K562 (cell line): ENCODE measurements around the gene SLC5A5. TPM values are rescaled to one million over a fixed set of nuclear protein-coding genes. Genes with fewer than 3 reads are reported as not detected.

Source experiments
- EGR1 ChIP-seq: fragments of 450-650 bp; conservative IDR thresholded peaks from 2 replicates; pipeline ENCODE4 v1.6.1; 2017; ENCODE audit warnings: mild to moderate bottlenecking
- FOXJ2 ChIP-seq: fragments of 200-800 bp; sonication (Bioruptor generic); IDR thresholded peaks from 2 replicates; pipeline ENCODE4 v1.6.1; 2016; ENCODE audit warnings: missing genetic modification characterization, missing compliant biosample characterization
- JUND ChIP-seq, 2 experiments: IDR thresholded peaks; 2 replicates in 1 of 2; 3 replicates in 1 of 2; pipeline ENCODE4 v1.6.1; 2011; ENCODE audit warnings: borderline replicate concordance in 2 of 2, low read depth in 2 of 2, low read length in 2 of 2, improper control_type of control experiment in 1 of 2, missing biosample characterization in 1 of 2, missing genetic modification characterization in 1 of 2, missing genetic modification reagents in 1 of 2
- NFRKB ChIP-seq: fragments of 450-650 bp; IDR thresholded peaks from 2 replicates; pipeline ENCODE4 v1.6.1; 2016; ENCODE audit warnings: low read depth
- PTTG1 ChIP-seq: fragments of 450-650 bp; IDR thresholded peaks from 2 replicates; pipeline ENCODE4 v1.6.1; 2016; ENCODE audit warnings: low read depth, mild to moderate bottlenecking, missing genetic modification characterization, missing compliant biosample characterization
- PURB ChIP-seq: sonication (generic); formaldehyde crosslinking; IDR thresholded peaks from 2 replicates; pipeline ENCODE4 v1.9.0; 2021; ENCODE audit warnings: low read depth, mild to moderate bottlenecking, missing genetic modification reagents
- ZNF12 ChIP-seq: sonication (generic); formaldehyde crosslinking; IDR thresholded peaks from 2 replicates; pipeline ENCODE4 v1.4.0; 2020; ENCODE audit warnings: mild to moderate bottlenecking, missing genetic modification reagents
- ZNF584 ChIP-seq: fragments of 200-800 bp; sonication (Bioruptor generic); IDR thresholded peaks from 2 replicates; pipeline ENCODE4 v1.6.1; 2016; ENCODE audit warnings: low read depth, mild to moderate bottlenecking, missing genetic modification characterization, missing compliant biosample characterization
- polyA plus RNA-seq, 8 experiments: library from polyadenylated mRNA; depleted of rRNA in 4 of 8; stranded (reverse) in 5 of 8; unstranded in 3 of 8; fragments of >200 nt; fragmentation: Nextera tagmentation in 2 of 8; fragmentation: Illumina TruSeq in 1 of 8; extraction: Ambion mirVana in 2 of 8; extraction: Trizol in 1 of 8; gene quantifications; 2 replicates each; pipeline versions ENCODE4 v1.2.1 to v1.2.3, GENCODE V29; 2011 to 2014; ENCODE audit warnings: inconsistent platforms in 1 of 8, missing spikeins in 1 of 8
- total RNA-seq, 7 experiments: library from RNA; depleted of rRNA in 6 of 7; stranded (reverse); fragments of >200 nt in 6 of 7; fragmentation: Illumina TruSeq in 2 of 7; extraction: Trizol in 2 of 7; gene quantifications; 2 replicates each; pipeline versions ENCODE4 v1.2.1 to v1.2.3, GENCODE V29; 2011 to 2021; ENCODE audit warnings: low replicate concordance in 1 of 7
- TF ChIP-seq, protein P1 (sequence below): sonication (generic); formaldehyde crosslinking; IDR thresholded peaks from 2 replicates; pipeline ENCODE4 v1.9.0; 2022; ENCODE audit warnings: mild to moderate bottlenecking, missing genetic modification reagents
- TF ChIP-seq, protein P2 (sequence below): fragments of 450-650 bp; IDR thresholded peaks from 2 replicates; pipeline ENCODE4 v1.7.1; 2018; ENCODE audit warnings: mild to moderate bottlenecking, low read depth; ENCODE audit not compliant: partially characterized antibody

Gene SLC5A5
- total and polyA plus RNA-seq, 9 of the 15 experiments (the other 6 are each of a cell fraction or from before 2014, with no cell fraction given) = 0.10 to 0.73 (median 0.23) TPM

DNA sequence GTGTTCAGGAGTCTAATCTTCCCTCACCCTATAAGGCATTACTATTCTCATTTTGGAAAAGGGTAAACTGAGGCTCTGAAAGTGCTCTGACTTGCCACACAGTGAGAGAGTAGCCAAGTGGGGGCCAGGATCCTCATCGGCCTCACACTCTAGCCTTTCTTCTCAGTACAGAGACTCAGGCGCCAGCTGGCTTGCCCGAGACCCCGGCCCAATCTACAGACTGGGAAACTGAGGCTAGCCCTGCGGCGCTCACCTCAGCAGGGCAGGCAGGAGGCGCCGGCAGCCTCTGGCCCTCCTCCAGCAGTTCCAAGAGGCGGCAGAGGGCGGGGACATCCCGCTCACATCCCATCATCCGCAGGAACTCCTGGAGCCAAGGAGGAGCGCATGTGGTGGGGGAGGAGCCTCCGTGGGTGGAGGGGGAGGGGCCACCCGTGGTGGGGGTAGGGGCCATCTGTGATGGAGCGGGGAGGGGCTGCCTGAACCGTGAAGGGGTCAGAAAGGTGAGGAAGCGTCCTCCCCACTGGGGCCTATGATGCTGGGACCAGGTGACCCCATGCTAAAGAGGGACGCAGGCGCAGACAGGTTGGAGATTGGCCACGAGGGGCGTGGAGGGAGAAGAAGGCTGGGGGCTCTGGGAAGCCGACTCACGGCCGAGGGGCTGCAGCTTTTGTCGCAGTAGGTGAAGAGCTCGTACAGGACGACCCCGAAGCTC is 41.7 kb upstream of the SLC5A5 start (continued):
- TF ChIP-seq FOXJ2 (no peak), JUND (IDR thresholded peaks at IDR 0.05; ENCODE audit: borderline replicate concordance, low read depth, low read length) (no peak), JUND (tag; IDR thresholded peaks at IDR 0.05; ENCODE audit: borderline replicate concordance, low read depth, low read length) (no peak), PTTG1 (tag) (no peak), ZNF12 (CRISPR knock-in tag) (no peak), PURB (CRISPR knock-in tag) (no peak), ZNF584 (no peak), EGR1 (0 out of 2 replicates have a peak, but pooled peaks have one; percentile 16), NFRKB (no peak)
- TF ChIP-seq, protein P1, sequence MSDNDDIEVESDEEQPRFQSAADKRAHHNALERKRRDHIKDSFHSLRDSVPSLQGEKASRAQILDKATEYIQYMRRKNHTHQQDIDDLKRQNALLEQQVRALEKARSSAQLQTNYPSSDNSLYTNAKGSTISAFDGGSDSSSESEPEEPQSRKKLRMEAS (CRISPR knock-in tag) = peak; percentile 85
- TF ChIP-seq, protein P2, sequence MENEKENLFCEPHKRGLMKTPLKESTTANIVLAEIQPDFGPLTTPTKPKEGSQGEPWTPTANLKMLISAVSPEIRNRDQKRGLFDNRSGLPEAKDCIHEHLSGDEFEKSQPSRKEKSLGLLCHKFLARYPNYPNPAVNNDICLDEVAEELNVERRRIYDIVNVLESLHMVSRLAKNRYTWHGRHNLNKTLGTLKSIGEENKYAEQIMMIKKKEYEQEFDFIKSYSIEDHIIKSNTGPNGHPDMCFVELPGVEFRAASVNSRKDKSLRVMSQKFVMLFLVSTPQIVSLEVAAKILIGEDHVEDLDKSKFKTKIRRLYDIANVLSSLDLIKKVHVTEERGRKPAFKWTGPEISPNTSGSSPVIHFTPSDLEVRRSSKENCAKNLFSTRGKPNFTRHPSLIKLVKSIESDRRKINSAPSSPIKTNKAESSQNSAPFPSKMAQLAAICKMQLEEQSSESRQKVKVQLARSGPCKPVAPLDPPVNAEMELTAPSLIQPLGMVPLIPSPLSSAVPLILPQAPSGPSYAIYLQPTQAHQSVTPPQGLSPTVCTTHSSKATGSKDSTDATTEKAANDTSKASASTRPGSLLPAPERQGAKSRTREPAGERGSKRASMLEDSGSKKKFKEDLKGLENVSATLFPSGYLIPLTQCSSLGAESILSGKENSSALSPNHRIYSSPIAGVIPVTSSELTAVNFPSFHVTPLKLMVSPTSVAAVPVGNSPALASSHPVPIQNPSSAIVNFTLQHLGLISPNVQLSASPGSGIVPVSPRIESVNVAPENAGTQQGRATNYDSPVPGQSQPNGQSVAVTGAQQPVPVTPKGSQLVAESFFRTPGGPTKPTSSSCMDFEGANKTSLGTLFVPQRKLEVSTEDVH = no peak
